Peyer's patch (tissue), 4 donors: ENCODE results near the gene NTMT2.

Experiments used
- CTCF ChIP-seq, 6 experiments: fragments of 450-650 bp in 4 of 6; fragments of 200-600 bp in 2 of 6; sonication (generic) in 1 of 6; IDR thresholded peaks; one replicate each; pipeline ENCODE4 v1.5.1; 2017 to 2019; ENCODE audit warnings: antibody characterized with exemption in 6 of 6, mild to moderate bottlenecking in 3 of 6, moderate library complexity in 1 of 6
- POLR2A ChIP-seq, 2 donors: fragments of 450-650 bp; IDR thresholded peaks; one replicate each; pipeline ENCODE4 v1.5.1; 2017; ENCODE audit warnings: antibody characterized with exemption in 2 of 2, mild to moderate bottlenecking in 2 of 2, moderate library complexity in 2 of 2

- TF ChIP-seq POLR2A (IDR thresholded peaks at IDR 0.05): no peak
- no peak for TF ChIP-seq CTCF (IDR thresholded peaks at IDR 0.05)
These were observed 52.3 kb downstream of the NTMT2 start for GRCh38 chr1:170198090-170198489.
